ENCODE results near the gene WDR37.

GRCh38 chr10:1096287-1096889 is 40.2 kb downstream of the WDR37 start:
- no peak for TF ChIP-seq USF1 (IDR thresholded peaks at IDR 0.05; ENCODE audit: borderline replicate concordance, low read depth)
- TF ChIP-seq EP300 (IDR thresholded peaks at IDR 0.05; ENCODE audit: borderline replicate concordance in 1 of 2, low read depth in 1 of 2, low read length in 1 of 2): no peak
- no peak for TF ChIP-seq CTCF (IDR thresholded peaks at IDR 0.05)
- no peak for TF ChIP-seq RAD21 (IDR thresholded peaks at IDR 0.05; ENCODE audit: low read length)
- TF ChIP-seq MXI1 (IDR thresholded peaks at IDR 0.05; ENCODE audit: low read depth, low read length): no peak
- no peak for TF ChIP-seq TAF1 (IDR thresholded peaks at IDR 0.05; ENCODE audit: borderline replicate concordance, low read depth, low read length)
- TF ChIP-seq USF2 (IDR thresholded peaks at IDR 0.05; ENCODE audit: borderline replicate concordance, low read depth, low read length): no peak
- no peak for TF ChIP-seq TCF12 (IDR thresholded peaks at IDR 0.05)
- no peak for TF ChIP-seq SIN3A (IDR thresholded peaks at IDR 0.05; ENCODE audit: borderline replicate concordance, low read depth, low read length)
- no peak for TF ChIP-seq GATA2 (CRISPR knock-in tag; IDR thresholded peaks at IDR 0.05)
- TF ChIP-seq POLR2AphosphoS5 (IDR thresholded peaks at IDR 0.05; ENCODE audit: low read depth, low read length): no peak
- TF ChIP-seq REST (IDR thresholded peaks at IDR 0.05; ENCODE audit: low read depth, low read length): no peak
